GM12878 (cell line): ENCODE data around the gene PDE10A.

Experiments used
- BRCA1 ChIP-seq: IDR thresholded peaks from 2 replicates; pipeline ENCODE4 v1.6.1; 2011; ENCODE audit warnings: low read depth, low read length, improper control_type of control experiment
- CTCF ChIP-seq, 3 experiments: IDR thresholded peaks in 2 of 3; conservative IDR thresholded peaks in 1 of 3; 2 replicates each; pipeline ENCODE4 v1.5.1; 2011; ENCODE audit warnings: low read depth in 3 of 3, low read length in 3 of 3, mild to moderate bottlenecking in 3 of 3, control low read depth in 2 of 3, moderate library complexity in 2 of 3, inconsistent platforms in 1 of 3, mixed read lengths in 1 of 3; ENCODE audit not compliant: control insufficient read depth in 2 of 3, insufficient read depth in 1 of 3; ENCODE audit errors: extremely low read depth in 1 of 3
- MAX ChIP-seq: IDR thresholded peaks from 2 replicates; pipeline ENCODE4 v1.6.1; 2012; ENCODE audit warnings: low read depth, low read length, improper control_type of control experiment
- POLR2A ChIP-seq: IDR thresholded peaks from 2 replicates; pipeline ENCODE4 v1.6.1; 2011; ENCODE audit warnings: low read depth, mild to moderate bottlenecking, low read length
- POLR2AphosphoS2 ChIP-seq: IDR thresholded peaks from 2 replicates; pipeline ENCODE4 v1.6.1; 2011; ENCODE audit warnings: low read depth, mild to moderate bottlenecking, low read length, improper control_type of control experiment, moderate library complexity
- SRF ChIP-seq, 2 experiments: IDR thresholded peaks; 2 replicates each; pipeline ENCODE4 v1.6.1; 2011; ENCODE audit warnings: low read depth in 2 of 2, low read length in 2 of 2, mild to moderate bottlenecking in 1 of 2, moderate library complexity in 1 of 2
- STAT1 ChIP-seq: fragments of 450-650 bp; conservative IDR thresholded peaks from 2 replicates; pipeline ENCODE4 v1.6.1; 2014; ENCODE audit warnings: antibody characterized with exemption, mild to moderate bottlenecking
- SUZ12 ChIP-seq: fragments of 200-600 bp; sonication (generic); IDR thresholded peaks from one replicate; pipeline ENCODE4 v1.6.1; 2018; ENCODE audit warnings: antibody characterized with exemption, mild to moderate bottlenecking; ENCODE audit not compliant: unreplicated experiment
- TBL1XR1 ChIP-seq: IDR thresholded peaks from 2 replicates; pipeline ENCODE4 v1.6.1; 2012; ENCODE audit warnings: low read depth, low read length, improper control_type of control experiment
- TF ChIP-seq, protein P1 (sequence below): fragments of 450-650 bp; IDR thresholded peaks from 2 replicates; pipeline ENCODE4 v1.6.1; 2017; ENCODE audit warnings: low read depth, mild to moderate bottlenecking, moderate library complexity

DNA sequence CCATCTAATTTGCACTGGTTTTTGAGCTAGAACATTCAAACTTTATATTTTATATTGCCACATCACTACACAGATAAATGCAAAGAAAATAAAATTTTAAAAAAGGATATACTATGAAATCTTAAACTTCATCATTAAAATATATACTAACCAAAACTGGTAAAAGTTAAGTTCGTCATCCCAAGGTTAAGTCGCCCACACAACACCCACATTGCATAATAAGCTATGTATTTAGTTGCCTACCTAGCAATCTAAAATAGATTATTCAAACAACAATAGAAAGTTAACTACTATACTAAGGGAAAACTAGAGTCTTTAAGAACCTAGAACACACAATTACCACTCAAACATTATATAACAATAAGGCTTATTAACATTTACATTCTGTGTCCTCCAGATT is 24.5 kb downstream of the PDE10A start:
- TF ChIP-seq, protein P1, sequence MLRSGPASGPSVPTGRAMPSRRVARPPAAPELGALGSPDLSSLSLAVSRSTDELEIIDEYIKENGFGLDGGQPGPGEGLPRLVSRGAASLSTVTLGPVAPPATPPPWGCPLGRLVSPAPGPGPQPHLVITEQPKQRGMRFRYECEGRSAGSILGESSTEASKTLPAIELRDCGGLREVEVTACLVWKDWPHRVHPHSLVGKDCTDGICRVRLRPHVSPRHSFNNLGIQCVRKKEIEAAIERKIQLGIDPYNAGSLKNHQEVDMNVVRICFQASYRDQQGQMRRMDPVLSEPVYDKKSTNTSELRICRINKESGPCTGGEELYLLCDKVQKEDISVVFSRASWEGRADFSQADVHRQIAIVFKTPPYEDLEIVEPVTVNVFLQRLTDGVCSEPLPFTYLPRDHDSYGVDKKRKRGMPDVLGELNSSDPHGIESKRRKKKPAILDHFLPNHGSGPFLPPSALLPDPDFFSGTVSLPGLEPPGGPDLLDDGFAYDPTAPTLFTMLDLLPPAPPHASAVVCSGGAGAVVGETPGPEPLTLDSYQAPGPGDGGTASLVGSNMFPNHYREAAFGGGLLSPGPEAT: no peak
- TF ChIP-seq BRCA1 (no peak), CTCF (IDR thresholded peaks at IDR 0.05 in 2 of 3, conservative IDR thresholded peaks at IDR 0.05 in 1 of 3; ENCODE audit: control insufficient read depth in 2 of 3, extremely low read depth in 1 of 3, insufficient read depth in 1 of 3, low read depth in 3 of 3, low read length in 3 of 3) (no peak), MAX (no peak), TBL1XR1 (no peak), SUZ12 (no peak), SRF (IDR thresholded peaks at IDR 0.05; ENCODE audit: low read depth in 2 of 2, low read length in 2 of 2) (no peak), STAT1 (no peak), POLR2A (no peak), POLR2AphosphoS2 (no peak)
